Measurements from ENCODE around the gene NRXN3.

The NRXN3 gene

GRCh38 chr14:78319887-78320635, 149.9 kb downstream of the NRXN3 start:
- DNase-seq (ENCODE audit: low read depth) = no peak

GRCh38 chr14:78324353-78324752, 154.2 kb downstream of the NRXN3 start:
- no peak for DNase-seq (ENCODE audit: low read depth)

GRCh38 chr14:78325911-78326310, 155.7 kb downstream of the NRXN3 start:
- no peak for DNase-seq (ENCODE audit: low read depth)

GRCh38 chr14:78327426-78328221, 157.5 kb downstream of the NRXN3 start:
- DNase-seq (ENCODE audit: low read depth) = no peak

- DNase-seq (ENCODE audit: low read depth) = no peak
Observed at GRCh38 chr14:78329371-78329770, 159.2 kb downstream of the NRXN3 start.

- no peak for DNase-seq (ENCODE audit: low read depth)
Observed at GRCh38 chr14:78335531-78335930, 165.4 kb downstream of the NRXN3 start.

GRCh38 chr14:78340250-78340649, 170.1 kb downstream of the NRXN3 start:
- no peak for DNase-seq (ENCODE audit: low read depth)

GRCh38 chr14:78341827-78342389, 171.7 kb downstream of the NRXN3 start:
- DNase-seq (ENCODE audit: low read depth) = no peak

- no peak for DNase-seq (ENCODE audit: low read depth)
Observed at GRCh38 chr14:78342879-78343278, 172.7 kb downstream of the NRXN3 start.

- DNase-seq (ENCODE audit: low read depth) = no peak
Observed at GRCh38 chr14:78344290-78344689, 174.1 kb downstream of the NRXN3 start.

GRCh38 chr14:78345131-78345744, 175.1 kb downstream of the NRXN3 start:
- DNase-seq (ENCODE audit: low read depth) = no peak

GRCh38 chr14:78346747-78347146, 176.6 kb downstream of the NRXN3 start:
- DNase-seq (ENCODE audit: low read depth) = no peak

- DNase-seq (ENCODE audit: low read depth) = no peak
Observed at GRCh38 chr14:78355109-78355508, 184.9 kb downstream of the NRXN3 start.

GRCh38 chr14:78356391-78356790, 186.2 kb downstream of the NRXN3 start:
- DNase-seq (ENCODE audit: low read depth) = no peak

GRCh38 chr14:78358591-78358990, 188.4 kb downstream of the NRXN3 start:
- DNase-seq (ENCODE audit: low read depth) = no peak

GRCh38 chr14:78359581-78359980, 189.4 kb downstream of the NRXN3 start:
- DNase-seq (ENCODE audit: low read depth) = no peak

GRCh38 chr14:78363008-78363407, 192.8 kb downstream of the NRXN3 start:
- no peak for DNase-seq (ENCODE audit: low read depth)

- DNase-seq (ENCODE audit: low read depth) = no peak
Observed at GRCh38 chr14:78367355-78367754, 197.2 kb downstream of the NRXN3 start.

- no peak for DNase-seq (ENCODE audit: low read depth)
Observed at GRCh38 chr14:78383060-78383459, 212.9 kb downstream of the NRXN3 start.

- no peak for DNase-seq (ENCODE audit: low read depth)
Observed at GRCh38 chr14:78398216-78398615, 228.0 kb downstream of the NRXN3 start.

- no peak for DNase-seq (ENCODE audit: low read depth)
Observed at GRCh38 chr14:78399316-78399889, 229.2 kb downstream of the NRXN3 start.

GRCh38 chr14:78401866-78402265, 231.7 kb downstream of the NRXN3 start:
- DNase-seq (ENCODE audit: low read depth) = no peak
